Naive thymus-derived CD4-positive, alpha-beta T cell (primary cell): ENCODE measurements around the gene KIAA0232. TPM values are rescaled to one million over a fixed set of nuclear protein-coding genes. Genes with fewer than 3 reads are reported as not detected.

Experiments used
- ATAC-seq: fragments of 150-1000 bp; cut with Tn5 transposase; 2 replicates; pipeline ENCODE4 v1.10.0; 2021; ENCODE audit warnings: mild to moderate bottlenecking, moderate library complexity
- CTCF ChIA-PET: fragments of 350-600 bp; sonication (Branson Sonifier 250); formaldehyde crosslinking; loops from one replicate; lab custom pipeline; 2021; ENCODE audit warnings: antibody characterized with exemption; lab: Charles Lee
- POLR2A ChIA-PET: fragments of 350-600 bp; sonication (Branson Sonifier 250); formaldehyde crosslinking; loops from one replicate; lab custom pipeline; 2021; ENCODE audit warnings: antibody characterized with exemption, inconsistent platforms; lab: Charles Lee
- DNase-seq, 9 donors: peaks; one replicate each; pipeline versions ENCODE4 v3.0.0 to v3.0.0-alpha.2; 2020 to 2022; ENCODE audit warnings: mixed read lengths in 1 of 9
- H3K27ac ChIP-seq: one replicate; pipeline ENCODE4 v1.7.0; 2013; ENCODE audit warnings: mild to moderate bottlenecking, low read depth, low read length, moderate library complexity
- H3K27me3 ChIP-seq, 2 donors: one replicate each; pipeline ENCODE4 v1.7.0; 2013; ENCODE audit warnings: low read length in 2 of 2, mild to moderate bottlenecking in 2 of 2, moderate library complexity in 2 of 2; ENCODE audit not compliant: control insufficient read depth in 2 of 2, insufficient read depth in 2 of 2
- H3K36me3 ChIP-seq, 3 experiments: 1 replicate in 2 of 3; 2 replicates in 1 of 3; pipeline ENCODE4 v1.7.0; 2013; ENCODE audit warnings: low read length in 3 of 3, mild to moderate bottlenecking in 3 of 3, moderate library complexity in 1 of 3; ENCODE audit not compliant: insufficient read depth in 3 of 3, control insufficient read depth in 2 of 3
- H3K4me1 ChIP-seq, 2 donors: one replicate each; pipeline ENCODE4 v1.7.0; 2013; ENCODE audit warnings: low read length in 2 of 2, mild to moderate bottlenecking in 2 of 2, moderate library complexity in 1 of 2; ENCODE audit not compliant: control insufficient read depth in 2 of 2, insufficient read depth in 2 of 2
- H3K4me3 ChIP-seq: 2 replicates; pipeline ENCODE4 v1.7.0; 2013; ENCODE audit warnings: mild to moderate bottlenecking, low read length
- H3K9me3 ChIP-seq, 3 experiments: 1 replicate in 2 of 3; 2 replicates in 1 of 3; pipeline ENCODE4 v1.7.0; 2013; ENCODE audit warnings: low read length in 3 of 3; ENCODE audit not compliant: control insufficient read depth in 2 of 3
- H3K27ac Mint-ChIP-seq, 9 donors: one replicate each; pipeline ENCODE4 v1.8.0; 2020 to 2022; ENCODE audit warnings: mixed read lengths in 9 of 9, mild to moderate bottlenecking in 8 of 9, moderate library complexity in 5 of 9, inconsistent platforms in 2 of 9
- H3K27me3 Mint-ChIP-seq, 5 donors: one replicate each; pipeline ENCODE4 v1.8.0; 2021 to 2022; ENCODE audit warnings: mixed read lengths in 5 of 5, mild to moderate bottlenecking in 1 of 5
- H3K36me3 Mint-ChIP-seq, 5 donors: one replicate each; pipeline ENCODE4 v1.8.0; 2020 to 2022; ENCODE audit warnings: mixed read lengths in 5 of 5, mild to moderate bottlenecking in 3 of 5, inconsistent platforms in 1 of 5
- H3K4me1 Mint-ChIP-seq, 7 donors: one replicate each; pipeline ENCODE4 v1.8.0; 2020 to 2022; ENCODE audit warnings: mixed read lengths in 7 of 7, mild to moderate bottlenecking in 3 of 7, inconsistent platforms in 1 of 7
- H3K4me3 Mint-ChIP-seq, 10 donors: one replicate each; pipeline ENCODE4 v1.8.0; 2020 to 2022; ENCODE audit warnings: mild to moderate bottlenecking in 10 of 10, mixed read lengths in 10 of 10, moderate library complexity in 6 of 10, inconsistent platforms in 2 of 10
- H3K9me3 Mint-ChIP-seq, 11 donors: one replicate each; pipeline ENCODE4 v1.8.0; 2020 to 2022; ENCODE audit warnings: mixed read lengths in 11 of 11, mild to moderate bottlenecking in 4 of 11, inconsistent platforms in 1 of 11, moderate library complexity in 1 of 11
- intact Hi-C, 2 donors: fragments of 100-400 bp; cut with micrococcal nuclease; formaldehyde crosslinking; loops; one replicate each; pipeline ENCODE4 v1.15.1; 2023
- polyA plus RNA-seq, 2 donors: library from polyadenylated mRNA; unstranded; fragments of 300-500 nt; fragmentation: Illumina TruSeq; gene quantifications; one replicate each; pipeline ENCODE4 v1.2.3, GENCODE V29; 2021
- total RNA-seq, 6 experiments: library from RNA in 5 of 6; stranded (reverse) in 5 of 6; gene quantifications; 1 replicate in 5 of 6; 2 replicates in 1 of 6; pipeline ENCODE4 v1.2.3 and lab custom pipeline; 2021 to 2026

Gene KIAA0232
- total and polyA plus RNA-seq, 7 experiments from 2014 or later: 12.0 to 24.2 (median 17.2) TPM

GRCh38 chr4:6845027-6845426, 62.5 kb downstream of the KIAA0232 start:
- Histone ChIP-seq H3K4me3 (no peak overlapping the region), H3K4me1 (no peaks in the 10 kb centered on the region), H3K27ac (no peak overlapping the region), H3K27me3 (no peaks in the 10 kb centered on the region), H3K36me3 (peaks cover 0 to 22% (median 0%) of the 10 kb centered on the region in 3 experiments), H3K9me3 (no peaks in the 10 kb centered on the region)
- peak overlapping the region in 1 of 9 donors; percentile 32 for H3K27ac Mint-ChIP-seq
- intact Hi-C loops: no loop called here
- no peaks in the 10 kb centered on the region for H3K9me3 Mint-ChIP-seq
- no peaks in the 10 kb centered on the region for H3K27me3 Mint-ChIP-seq
- no peak for DNase-seq
- ATAC-seq: no peak
- H3K4me3 Mint-ChIP-seq: no peak overlapping the region
- POLR2A ChIA-PET: interaction anchor here (1.0 kb wide), 1 partner anchor 32 kb away, joined by 3 read pairs; no protein-coding TSS in a partner anchor
- peaks cover 3 to 13% (median 9%) of the 10 kb centered on the region in 7 donors for H3K4me1 Mint-ChIP-seq
- CTCF ChIA-PET: no interaction called here
- H3K36me3 Mint-ChIP-seq: peaks cover 6 to 49% (median 28%) of the 10 kb centered on the region in 5 donors

- no peaks in the 10 kb centered on the region for H3K9me3 ChIP-seq
- H3K36me3 ChIP-seq: peaks cover 0 to 22% (median 0%) of the 10 kb centered on the region in 3 experiments
- Mint-ChIP-seq H3K4me3 (no peak overlapping the region), H3K27ac (no peak overlapping the region), H3K4me1 (peaks cover under 1 to 11% (median 7%) of the 10 kb centered on the region in 7 donors), H3K27me3 (no peaks in the 10 kb centered on the region), H3K9me3 (no peaks in the 10 kb centered on the region), H3K36me3 (peaks cover 6 to 52% (median 31%) of the 10 kb centered on the region in 5 donors)
- CTCF ChIA-PET: interaction anchor here (0.5 to 0.6 kb wide), 2 partner anchors 18 to 55 kb away, joined by 3 read pairs; no protein-coding TSS in a partner anchor
- no peaks in the 10 kb centered on the region for H3K4me1 ChIP-seq
- POLR2A ChIA-PET: interaction anchor here (0.7 to 1.0 kb wide), 2 partner anchors 33 to 142 kb away, joined by 3 read pairs; no protein-coding TSS in a partner anchor
- H3K27ac ChIP-seq: no peak overlapping the region
- intact Hi-C loops: no loop called here
- DNase-seq (no peak), ATAC-seq (no peak)
- H3K4me3 ChIP-seq: no peak overlapping the region
- no peaks in the 10 kb centered on the region for H3K27me3 ChIP-seq
Measured at GRCh38 chr4:6845574-6845973, 63.0 kb downstream of the KIAA0232 start.

- Histone ChIP-seq H3K27me3 (no peaks in the 10 kb centered on the region), H3K9me3 (peaks cover 0 to 2% (median 0%) of the 10 kb centered on the region in 3 experiments), H3K4me1 (no peaks in the 10 kb centered on the region), H3K4me3 (no peak overlapping the region), H3K36me3 (peaks cover 0 to 22% (median 0%) of the 10 kb centered on the region in 3 experiments), H3K27ac (no peak overlapping the region)
- no peak for ATAC-seq
- Mint-ChIP-seq H3K4me1 (peaks cover 0 to 11% (median 7%) of the 10 kb centered on the region in 7 donors), H3K4me3 (no peak overlapping the region), H3K27me3 (no peaks in the 10 kb centered on the region), H3K27ac (no peak overlapping the region), H3K36me3 (peaks cover 6 to 60% (median 40%) of the 10 kb centered on the region in 5 donors), H3K9me3 (peaks cover 0 to 5% (median 0%) of the 10 kb centered on the region in 11 donors)
- intact Hi-C loops: no loop called here
- POLR2A ChIA-PET: no interaction called here
- no peak for DNase-seq
- CTCF ChIA-PET: no interaction called here
Measured at GRCh38 chr4:6847178-6847577, 64.7 kb downstream of the KIAA0232 start.

- peaks cover 0 to 7% (median 0%) of the 10 kb centered on the region in 11 donors for H3K9me3 Mint-ChIP-seq
Measured at GRCh38 chr4:6848717-6849305, 66.3 kb downstream of the KIAA0232 start.

GRCh38 chr4:6849691-6850090, 67.2 kb downstream of the KIAA0232 start:
- intact Hi-C loops: no loop called here
- Histone ChIP-seq H3K4me3 (no peak overlapping the region), H3K27me3 (no peaks in the 10 kb centered on the region), H3K36me3 (peaks cover 0 to 26% (median 0%) of the 10 kb centered on the region in 3 experiments), H3K4me1 (no peaks in the 10 kb centered on the region), H3K9me3 (peaks cover 0 to 9% (median 0%) of the 10 kb centered on the region in 3 experiments), H3K27ac (no peak overlapping the region)
- no peaks in the 10 kb centered on the region for H3K27me3 Mint-ChIP-seq
- ATAC-seq: no peak
- H3K4me3 Mint-ChIP-seq: no peak overlapping the region
- peaks cover 0 to 7% (median 0%) of the 10 kb centered on the region in 11 donors for H3K9me3 Mint-ChIP-seq
- H3K4me1 Mint-ChIP-seq: peaks cover 5 to 24% (median 10%) of the 10 kb centered on the region in 7 donors
- DNase-seq: no peak
- H3K27ac Mint-ChIP-seq: no peak overlapping the region
- ChIA-PET CTCF (interaction anchor here (1.4 kb wide), 1 partner anchor 23 kb away, joined by 5 read pairs; no protein-coding TSS in a partner anchor), POLR2A (interaction anchor here (0.7 kb wide), 2 partner anchors 126 to 176 kb away, joined by 3 to 6 read pairs; a partner anchor contains a TSS)
- H3K36me3 Mint-ChIP-seq: peaks cover 10 to 55% (median 46%) of the 10 kb centered on the region in 5 donors

More at GRCh38 chr4:6848717-6849305, 66.3 kb downstream of the KIAA0232 start:
- DNase-seq: no peak
- CTCF ChIA-PET: interaction anchor here (1.3 kb wide), 1 partner anchor 24 kb away, joined by 3 read pairs; no protein-coding TSS in a partner anchor
- Mint-ChIP-seq H3K36me3 (peaks cover 10 to 63% (median 49%) of the 10 kb centered on the region in 5 donors), H3K27me3 (no peaks in the 10 kb centered on the region), H3K4me3 (no peak overlapping the region), H3K27ac (no peak overlapping the region), H3K4me1 (peaks cover 3 to 21% (median 13%) of the 10 kb centered on the region in 7 donors)
- Histone ChIP-seq H3K27ac (no peak overlapping the region), H3K27me3 (no peaks in the 10 kb centered on the region), H3K4me3 (no peak overlapping the region), H3K36me3 (peaks cover 0 to 29% (median 0%) of the 10 kb centered on the region in 3 experiments), H3K4me1 (no peaks in the 10 kb centered on the region), H3K9me3 (peaks cover 0 to 9% (median 0%) of the 10 kb centered on the region in 3 experiments)
- ATAC-seq: no peak
- POLR2A ChIA-PET: interaction anchor here (0.7 kb wide), 1 partner anchor 175 kb away, joined by 3 read pairs; a partner anchor contains a TSS
- intact Hi-C loops: no loop called here

GRCh38 chr4:6851431-6851830, 68.9 kb downstream of the KIAA0232 start:
- Mint-ChIP-seq H3K27ac (no peak overlapping the region), H3K36me3 (peaks cover 10 to 47% (median 42%) of the 10 kb centered on the region in 5 donors), H3K27me3 (no peaks in the 10 kb centered on the region), H3K4me1 (peaks cover 5 to 28% (median 13%) of the 10 kb centered on the region in 7 donors), H3K9me3 (peaks cover 0 to 7% (median 0%) of the 10 kb centered on the region in 11 donors), H3K4me3 (no peak overlapping the region)
- ChIA-PET CTCF (no interaction called here), POLR2A (no interaction called here)
- DNase-seq: no peak
- Histone ChIP-seq H3K9me3 (peaks cover 0 to 9% (median 0%) of the 10 kb centered on the region in 3 experiments), H3K27me3 (no peaks in the 10 kb centered on the region), H3K4me3 (no peak overlapping the region), H3K27ac (no peak overlapping the region), H3K36me3 (peaks cover 0 to 17% (median 0%) of the 10 kb centered on the region in 3 experiments), H3K4me1 (peaks cover 0 to 10% of the 10 kb centered on the region in 2 donors)
- intact Hi-C loops: no loop called here
- no peak for ATAC-seq
